Measurements from ENCODE around the gene TRIM69.
"Not testable (repeated sequence)": the region's sequence is repeated elsewhere in the genome, so short reads cannot be mapped to it uniquely, and the experiment has no call there.

The TRIM69 gene

GRCh38 chr15:44736181-44736765 is at the start of gene TRIM69:
Gene TRIM69, plus strand, starts transcription at chr15:44736528. Its CDS starts 177 bp downstream, at chr15:44736705.
- DNase-seq, result no peak

- DNase-seq, result not testable (repeated sequence)
Observed at GRCh38 chr15:44689318-44689717, 47.0 kb upstream of the TRIM69 start.

- DNase-seq, result not testable (repeated sequence)
Observed at GRCh38 chr15:44690245-44690644, 46.1 kb upstream of the TRIM69 start.

GRCh38 chr15:44692659-44693058 is 43.7 kb upstream of the TRIM69 start:
- DNase-seq, result no peak

GRCh38 chr15:44694416-44694815 is 41.9 kb upstream of the TRIM69 start:
- no peak for DNase-seq

GRCh38 chr15:44695294-44695693 is 41.0 kb upstream of the TRIM69 start:
- DNase-seq, result no peak

- DNase-seq, result no peak
Observed at GRCh38 chr15:44697014-44697413, 39.3 kb upstream of the TRIM69 start.

- no peak for DNase-seq
Observed at GRCh38 chr15:44698641-44699040, 37.7 kb upstream of the TRIM69 start.

- DNase-seq, result not testable (repeated sequence)
Observed at GRCh38 chr15:44700676-44701075, 35.7 kb upstream of the TRIM69 start.

GRCh38 chr15:44705986-44706385 is 30.3 kb upstream of the TRIM69 start:
- no peak for DNase-seq

GRCh38 chr15:44706401-44706800 is 29.9 kb upstream of the TRIM69 start:
- no peak for DNase-seq

- no peak for DNase-seq
Observed at GRCh38 chr15:44706946-44707636, 29.2 kb upstream of the TRIM69 start.

- no peak for DNase-seq
Observed at GRCh38 chr15:44710236-44711095, 25.9 kb upstream of the TRIM69 start.

GRCh38 chr15:44711096-44711742 is 25.1 kb upstream of the TRIM69 start, which contains the start of the genes B2M and PATL2:
Gene B2M, plus strand, starts transcription at chr15:44711517. Its CDS starts 30 bp downstream, at chr15:44711547.
Gene PATL2, minus strand, starts transcription at chr15:44711323. Its CDS starts 34,833 bp downstream, at chr15:44676490.
- peak; percentile 97 for DNase-seq

- DNase-seq, result peak; percentile 72
Observed at GRCh38 chr15:44711743-44712345, 24.5 kb upstream of the TRIM69 start.

GRCh38 chr15:44712346-44713005 is 23.9 kb upstream of the TRIM69 start:
- DNase-seq, result peak; percentile 69

GRCh38 chr15:44713006-44713966 is 23.0 kb upstream of the TRIM69 start:
- no peak for DNase-seq

GRCh38 chr15:44715142-44715796 is 21.1 kb upstream of the TRIM69 start:
- DNase-seq, result no peak

GRCh38 chr15:44715797-44716334 is 20.5 kb upstream of the TRIM69 start:
- no peak for DNase-seq

Measured in stimulated activated CD8-positive, alpha-beta memory T cell treated with anti-CD3 and anti-CD28 coated beads, Interleukin-4, amount 100 ng/mL, for 48 hours (primary cell).